ENCODE data around the gene GPD1L. TPM values are rescaled to one million over a fixed set of nuclear protein-coding genes. Genes with fewer than 3 reads are reported as not detected.

GPD1L gene
- total and polyA plus RNA-seq, 2 of the 13 experiments (the other 11 are each of a cell fraction or from before 2014, with no cell fraction given): 4.9 to 13.7 TPM

- TF ChIP-seq NR2F6 (IDR thresholded peaks at IDR 0.05) (no peak), NR2F6 (CRISPR knock-in tag; IDR thresholded peaks at IDR 0.05) (no peak), ASH2L (IDR thresholded peaks at IDR 0.05; ENCODE audit: insufficient read length, low read depth, low read length) (no peak), NCOA1 (CRISPR knock-in tag; IDR thresholded peaks at IDR 0.05) (no peak), NR1H2 (CRISPR knock-in tag; IDR thresholded peaks at IDR 0.05; ENCODE audit: borderline replicate concordance, low read depth) (no peak), ZNF891 (CRISPR knock-in tag; IDR thresholded peaks at IDR 0.05) (no peak), ZSCAN20 (CRISPR knock-in tag; IDR thresholded peaks at IDR 0.05; ENCODE audit: borderline replicate concordance) (no peak)
Observed at GRCh38 chr3:32202496-32202895, 96.1 kb downstream of the GPD1L start (continued).

- FAIRE-seq: no peak
- Histone ChIP-seq H3K27me3 (ENCODE audit: control insufficient read depth in 1 of 2, insufficient read depth in 2 of 2, low read length in 2 of 2) (no peaks in the 10 kb centered on the region; a peak in 1 of 5 replicates), H2AFZ (ENCODE audit: low read length) (no peak overlapping the region), H3K4me2 (ENCODE audit: low read depth, low read length) (no peak overlapping the region), H3K4me3 (replicated peaks in 1 of 3; ENCODE audit: insufficient read depth in 1 of 3, low read depth in 2 of 3, low read length in 3 of 3) (no peak overlapping the region), H4K20me1 (ENCODE audit: insufficient read depth, low read length) (no peaks in the 10 kb centered on the region), H3K79me2 (ENCODE audit: insufficient read depth, low read length) (no peaks in the 10 kb centered on the region), H3K27ac (ENCODE audit: extremely low read length, insufficient read depth, low read length) (no peak overlapping the region), H3K36me3 (replicated peaks in 1 of 2; ENCODE audit: control insufficient read depth in 1 of 2, insufficient read depth in 2 of 2, low read length in 2 of 2) (no peaks in the 10 kb centered on the region), H3K4me1 (ENCODE audit: insufficient read depth, low read length) (peaks cover 35% of the 10 kb centered on the region), H3K9ac (ENCODE audit: insufficient read depth, low read depth, low read length) (no peak overlapping the region), H3K9me3 (ENCODE audit: low read length) (no peaks in the 10 kb centered on the region)
- ATAC-seq: no peak
- no peak for TF ChIP-seq SKI (IDR thresholded peaks at IDR 0.05; ENCODE audit: partially characterized antibody)
- TF ChIP-seq SIX1 (CRISPR knock-in tag; IDR thresholded peaks at IDR 0.05; ENCODE audit: borderline replicate concordance): no peak
- TF ChIP-seq ZNF543 (CRISPR knock-in tag; IDR thresholded peaks at IDR 0.05): no peak
- TF ChIP-seq ZNF598 (CRISPR knock-in tag; IDR thresholded peaks at IDR 0.05; ENCODE audit: borderline replicate concordance): no peak
- TF ChIP-seq JUN (CRISPR knock-in tag; IDR thresholded peaks at IDR 0.05): no peak
- TF ChIP-seq POGK (CRISPR knock-in tag; conservative IDR thresholded peaks at IDR 0.05): no peak
- TF ChIP-seq ZNF672 (CRISPR knock-in tag; IDR thresholded peaks at IDR 0.05): no peak
- TF ChIP-seq HOXA9 (CRISPR knock-in tag; IDR thresholded peaks at IDR 0.05; ENCODE audit: borderline replicate concordance): no peak
- TF ChIP-seq ZNF276 (CRISPR knock-in tag; IDR thresholded peaks at IDR 0.05; ENCODE audit: low read depth): no peak
- TF ChIP-seq POLR2A (IDR thresholded peaks at IDR 0.05; ENCODE audit: insufficient read depth in 1 of 2, low read depth in 2 of 2, low read length in 2 of 2): no peak
- TF ChIP-seq ZNF34 (CRISPR knock-in tag; IDR thresholded peaks at IDR 0.05; ENCODE audit: borderline replicate concordance): no peak
- no peak for TF ChIP-seq SPEN (CRISPR knock-in tag; IDR thresholded peaks at IDR 0.05; ENCODE audit: low read depth)
- no peak for TF ChIP-seq ZNF350 (CRISPR knock-in tag; IDR thresholded peaks at IDR 0.05; ENCODE audit: borderline replicate concordance, low read depth)
- no peak for TF ChIP-seq NFKBIZ (CRISPR knock-in tag; IDR thresholded peaks at IDR 0.05)
- no peak for TF ChIP-seq TCF7 (IDR thresholded peaks at IDR 0.05; ENCODE audit: low read depth)
- intact Hi-C loops (cut with micrococcal nuclease; ENCODE audit: unreplicated experiment) (no loop called here), in situ Hi-C loops (cut with HindIII; ENCODE audit: extremely low pct_ligation_motif_present, low pct_unique_long_range_greater_than_20kb) (loop anchor here (25.0 kb wide), 1 partner anchor 458 kb away; no protein-coding TSS in a partner anchor)
- BruUV-seq (replicated peaks): no TSS peak
- DNase-seq (ENCODE audit: low spot score): no peak
- CTCF ChIA-PET (ENCODE audit: low intra/inter-chr PET ratio, low total read pairs): no interaction called here
- POLR2A ChIA-PET: no interaction called here
Observed at GRCh38 chr3:32203854-32204253, 97.4 kb downstream of the GPD1L start.
